CD4-positive, CD25-positive, alpha-beta regulatory T cell (primary cell): ENCODE results near the gene CYP2D6. TPM values are rescaled to one million over a fixed set of nuclear protein-coding genes. Genes with fewer than 3 reads are reported as not detected.
"Not testable (repeated sequence)": the region's sequence is repeated elsewhere in the genome, so short reads cannot be mapped to it uniquely, and the experiment has no call there.

Source experiments
- ATAC-seq, 2 donors: fragments of 150-1000 bp; cut with Tn5 transposase; one replicate each; pipeline ENCODE4 v1.10.0; 2021; ENCODE audit warnings: low read depth in 2 of 2, moderate number of reproducible peaks in 2 of 2, moderate library complexity in 1 of 2
- DNase-seq, 3 donors: peaks; one replicate each; pipeline versions ENCODE4 v3.0.0 to v3.0.0-alpha.2; 2012 to 2022; ENCODE audit warnings: mixed read lengths in 1 of 3
- H3K27ac ChIP-seq: one replicate; pipeline ENCODE4 v1.7.0; 2013; ENCODE audit warnings: mild to moderate bottlenecking, low read length; ENCODE audit not compliant: insufficient read depth, poor library complexity, severe bottlenecking
- H3K27me3 ChIP-seq: one replicate; pipeline ENCODE4 v1.7.0; 2013; ENCODE audit warnings: low read length; ENCODE audit not compliant: control insufficient read depth, insufficient read depth
- H3K36me3 ChIP-seq: one replicate; pipeline ENCODE4 v1.7.0; 2013; ENCODE audit warnings: mild to moderate bottlenecking, low read length, moderate library complexity; ENCODE audit not compliant: control insufficient read depth, insufficient read depth
- H3K4me1 ChIP-seq: 2 replicates; pipeline ENCODE4 v1.7.0; 2013; ENCODE audit warnings: mild to moderate bottlenecking, low read length; ENCODE audit not compliant: insufficient read depth, control insufficient read depth, poor library complexity, severe bottlenecking
- H3K4me3 ChIP-seq: one replicate; pipeline ENCODE4 v1.7.0; 2013; ENCODE audit warnings: low read depth, mild to moderate bottlenecking, low read length, moderate library complexity
- H3K9me3 ChIP-seq, 2 experiments: 1 replicate in 1 of 2; 2 replicates in 1 of 2; pipeline ENCODE4 v1.7.0; 2013; ENCODE audit warnings: low read length in 2 of 2, mild to moderate bottlenecking in 1 of 2, moderate library complexity in 1 of 2; ENCODE audit not compliant: control insufficient read depth in 2 of 2
- H3K27ac Mint-ChIP-seq, 3 donors: one replicate each; pipeline ENCODE4 v1.8.0; 2020 to 2022; ENCODE audit warnings: mild to moderate bottlenecking in 3 of 3, mixed read lengths in 3 of 3, moderate library complexity in 2 of 3
- H3K27me3 Mint-ChIP-seq: one replicate; pipeline ENCODE4 v1.8.0; 2022; ENCODE audit warnings: mild to moderate bottlenecking, mixed read lengths
- H3K36me3 Mint-ChIP-seq: one replicate; pipeline ENCODE4 v1.8.0; 2020; ENCODE audit warnings: mixed read lengths
- H3K4me1 Mint-ChIP-seq, 4 donors: one replicate each; pipeline ENCODE4 v1.8.0; 2020 to 2022; ENCODE audit warnings: mixed read lengths in 4 of 4, mild to moderate bottlenecking in 1 of 4
- H3K4me3 Mint-ChIP-seq, 4 donors: one replicate each; pipeline ENCODE4 v1.8.0; 2020 to 2022; ENCODE audit warnings: mild to moderate bottlenecking in 4 of 4, mixed read lengths in 4 of 4, moderate library complexity in 3 of 4
- H3K9me3 Mint-ChIP-seq, 7 donors: one replicate each; pipeline ENCODE4 v1.8.0; 2020 to 2022; ENCODE audit warnings: mixed read lengths in 7 of 7, mild to moderate bottlenecking in 3 of 7, moderate library complexity in 2 of 7
- polyA plus RNA-seq, 4 donors: library from polyadenylated mRNA; unstranded; fragments of 300-500 nt; fragmentation: Illumina TruSeq; gene quantifications; one replicate each; pipeline ENCODE4 v1.2.3, GENCODE V29; 2021
- total RNA-seq: library from RNA; stranded (reverse); gene quantifications from one replicate; pipeline ENCODE4 v1.2.3, GENCODE V29; 2022

Gene CYP2D6
- total and polyA plus RNA-seq, 5 donors from 2014 or later: 0.17 to 9.0 (median 0.26) TPM; not detected in 2

DNA sequence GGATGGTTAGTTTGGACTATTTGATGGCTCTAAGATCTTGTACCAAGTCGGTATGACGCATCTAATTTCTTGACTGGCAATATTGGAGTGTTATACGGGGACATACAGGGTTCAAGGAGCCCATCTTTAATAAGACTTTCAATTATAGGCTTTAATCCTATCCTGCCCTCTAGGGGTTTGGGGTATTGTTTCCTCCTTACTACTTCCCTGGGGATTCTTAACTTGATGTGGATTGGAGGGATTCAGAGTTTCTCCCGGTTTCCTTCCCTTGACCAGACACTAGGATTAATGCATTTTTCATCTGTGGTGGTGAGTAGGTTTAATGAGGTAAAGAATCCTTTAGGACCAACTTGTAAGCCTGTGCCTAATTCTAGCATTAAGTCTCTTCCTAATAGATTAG lies 18.8 kb downstream of the CYP2D6 start:
- H3K27me3 ChIP-seq: no peaks in the 10 kb centered on the region
- H3K36me3 ChIP-seq: no peaks in the 10 kb centered on the region
- H3K4me1 Mint-ChIP-seq: peaks cover 0 to 6% (median 2%) of the 10 kb centered on the region in 4 donors
- DNase-seq: no peak
- peak overlapping the region in 1 of 3 donors; percentile 72 for H3K27ac Mint-ChIP-seq
- H3K27ac ChIP-seq: no peak overlapping the region
- peaks cover 12% of the 10 kb centered on the region for H3K36me3 Mint-ChIP-seq
- no peak overlapping the region for H3K4me3 Mint-ChIP-seq
- ATAC-seq: no peak
- no peak overlapping the region for H3K4me3 ChIP-seq
- H3K4me1 ChIP-seq: no peaks in the 10 kb centered on the region
- H3K9me3 Mint-ChIP-seq: peaks cover 0 to 20% (median 4%) of the 10 kb centered on the region in 7 donors
- H3K9me3 ChIP-seq: peaks cover 8 to 19% of the 10 kb centered on the region in 2 experiments
- H3K27me3 Mint-ChIP-seq: no peaks in the 10 kb centered on the region

DNA sequence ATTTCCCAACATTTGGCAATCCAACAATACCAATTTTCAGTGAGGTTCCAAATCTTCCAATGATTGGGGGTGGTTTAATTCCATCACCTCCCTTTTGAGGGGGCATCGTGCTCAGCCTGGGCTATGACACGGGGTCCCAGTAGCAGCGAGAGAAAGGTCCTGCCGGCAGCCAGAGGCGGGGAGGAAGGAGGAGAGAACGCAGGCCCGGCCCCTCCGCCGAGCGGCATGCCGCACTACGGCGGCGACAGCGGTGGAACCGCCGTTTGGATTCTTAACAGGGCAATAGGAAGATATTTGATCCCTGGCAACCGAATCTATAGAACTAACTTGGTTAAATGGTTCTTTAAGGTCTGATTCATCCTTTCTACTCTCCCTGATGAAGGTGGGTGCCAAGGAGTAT lies 21.8 kb downstream of the CYP2D6 start:
- Histone ChIP-seq H3K4me3 (no peak overlapping the region), H3K4me1 (no peaks in the 10 kb centered on the region), H3K27me3 (no peaks in the 10 kb centered on the region), H3K27ac (no peak overlapping the region), H3K9me3 (peaks cover 11 to 20% of the 10 kb centered on the region in 2 experiments), H3K36me3 (no peaks in the 10 kb centered on the region)
- no peak overlapping the region for H3K27ac Mint-ChIP-seq
- H3K4me1 Mint-ChIP-seq: peaks cover 0 to 6% (median 2%) of the 10 kb centered on the region in 4 donors
- no peak for ATAC-seq
- no peak overlapping the region for H3K4me3 Mint-ChIP-seq
- H3K9me3 Mint-ChIP-seq: peaks cover 0 to 11% (median 0%) of the 10 kb centered on the region in 7 donors
- H3K36me3 Mint-ChIP-seq: no peaks in the 10 kb centered on the region
- no peak for DNase-seq
- H3K27me3 Mint-ChIP-seq: no peaks in the 10 kb centered on the region

DNA sequence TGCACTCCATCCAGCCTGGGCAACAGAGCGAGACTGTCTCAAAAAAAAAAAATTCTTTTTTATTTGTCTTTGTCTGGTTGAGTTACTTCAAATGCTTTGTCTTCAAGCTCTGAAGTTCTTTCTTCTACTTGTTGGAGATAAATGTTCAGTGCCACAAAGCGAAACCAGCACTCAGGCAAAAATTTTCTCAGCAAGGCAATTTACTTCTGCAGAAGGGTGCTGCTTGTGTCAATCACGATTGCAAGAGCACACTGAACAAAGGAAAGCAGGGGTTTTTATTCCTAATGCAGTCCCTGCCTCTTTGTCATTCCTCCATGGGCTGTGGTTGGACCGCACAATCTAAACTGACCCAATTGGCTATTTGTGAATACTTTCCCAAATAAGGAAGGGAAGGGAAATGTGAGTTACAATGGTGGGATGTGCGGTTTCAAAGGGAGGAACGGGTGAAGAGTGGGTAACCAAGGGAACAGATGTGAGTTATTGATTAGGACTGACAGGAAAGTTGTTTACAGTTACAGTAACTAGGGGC lies 26.2 kb downstream of the CYP2D6 start:
- not testable (repeated sequence) for H3K4me3 Mint-ChIP-seq, H3K4me3 ChIP-seq, H3K27ac Mint-ChIP-seq, H3K27ac ChIP-seq, ATAC-seq, H3K4me1 ChIP-seq, H3K36me3 Mint-ChIP-seq, DNase-seq, H3K36me3 ChIP-seq, H3K4me1 Mint-ChIP-seq, H3K27me3 ChIP-seq, H3K27me3 Mint-ChIP-seq
- peaks cover 0 to 37% (median 3%) of the 10 kb centered on the region in 7 donors for H3K9me3 Mint-ChIP-seq
- H3K9me3 ChIP-seq: peaks cover 31 to 47% of the 10 kb centered on the region in 2 experiments

DNA sequence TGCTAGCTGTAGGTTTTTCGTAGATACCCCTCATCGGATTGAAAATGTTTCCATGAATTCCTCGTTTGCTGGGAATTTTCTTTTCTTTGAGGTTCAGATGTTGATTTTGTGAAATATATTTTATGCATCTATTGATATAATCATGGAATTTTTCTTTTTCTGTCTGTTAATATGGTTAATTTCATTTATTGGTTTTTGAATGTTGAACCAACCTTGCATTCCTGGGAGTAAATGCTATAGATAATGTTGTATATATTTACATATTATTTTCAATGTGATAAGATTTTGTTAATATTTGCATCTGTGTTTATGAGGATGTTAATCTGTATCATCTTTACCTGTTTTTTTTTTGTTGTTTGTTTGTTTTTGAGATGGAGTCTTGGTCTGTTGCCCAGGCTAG lies 29.4 kb downstream of the CYP2D6 start:
- no peaks in the 10 kb centered on the region for H3K27me3 ChIP-seq
- Mint-ChIP-seq H3K4me3 (no peak overlapping the region), H3K27me3 (no peaks in the 10 kb centered on the region), H3K9me3 (peaks cover 0 to 40% (median 3%) of the 10 kb centered on the region in 7 donors), H3K36me3 (peaks cover 19% of the 10 kb centered on the region), H3K27ac (no peak overlapping the region), H3K4me1 (peaks cover 0 to 5% (median 0%) of the 10 kb centered on the region in 4 donors)
- no peak overlapping the region for H3K4me3 ChIP-seq
- ATAC-seq (no peak), DNase-seq (no peak)
- no peak overlapping the region for H3K27ac ChIP-seq
- no peaks in the 10 kb centered on the region for H3K4me1 ChIP-seq
- peaks cover 2% of the 10 kb centered on the region for H3K36me3 ChIP-seq
- H3K9me3 ChIP-seq: peaks cover 31 to 47% of the 10 kb centered on the region in 2 experiments

DNA sequence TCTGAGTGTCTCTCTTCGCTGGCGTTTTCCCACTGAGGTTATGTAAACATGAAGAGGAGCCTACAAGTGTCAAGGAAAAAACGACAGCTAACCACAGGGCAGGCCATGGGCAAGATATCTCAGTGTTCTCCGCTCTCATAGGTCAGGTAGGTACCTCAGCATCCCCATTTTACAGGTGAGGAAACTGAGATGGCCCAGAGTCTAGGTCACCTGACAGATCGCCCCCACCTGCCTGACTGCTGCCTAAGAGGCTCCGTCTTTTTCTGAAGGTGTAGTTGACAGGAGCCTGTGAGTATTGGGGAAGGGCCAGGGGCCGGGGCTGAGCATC lies 39.2 kb downstream of the CYP2D6 start:
- Histone ChIP-seq H3K4me3 (peak overlapping the region; percentile 87), H3K36me3 (peaks cover 9% of the 10 kb centered on the region), H3K4me1 (peaks cover 27% of the 10 kb centered on the region), H3K9me3 (no peaks in the 10 kb centered on the region), H3K27ac (peak overlapping the region; percentile 98), H3K27me3 (no peaks in the 10 kb centered on the region)
- Mint-ChIP-seq H3K4me3 (peak overlapping the region; percentile 98 to 99 (median 99)), H3K4me1 (peaks cover 15 to 46% (median 21%) of the 10 kb centered on the region in 4 donors), H3K27ac (peak overlapping the region; percentile 95 to 100 (median 99)), H3K36me3 (peaks cover 19% of the 10 kb centered on the region), H3K27me3 (no peaks in the 10 kb centered on the region), H3K9me3 (no peaks in the 10 kb centered on the region)
- ATAC-seq: no peak
- DNase-seq: peak in 1 of 3 donors; percentile 33

DNA sequence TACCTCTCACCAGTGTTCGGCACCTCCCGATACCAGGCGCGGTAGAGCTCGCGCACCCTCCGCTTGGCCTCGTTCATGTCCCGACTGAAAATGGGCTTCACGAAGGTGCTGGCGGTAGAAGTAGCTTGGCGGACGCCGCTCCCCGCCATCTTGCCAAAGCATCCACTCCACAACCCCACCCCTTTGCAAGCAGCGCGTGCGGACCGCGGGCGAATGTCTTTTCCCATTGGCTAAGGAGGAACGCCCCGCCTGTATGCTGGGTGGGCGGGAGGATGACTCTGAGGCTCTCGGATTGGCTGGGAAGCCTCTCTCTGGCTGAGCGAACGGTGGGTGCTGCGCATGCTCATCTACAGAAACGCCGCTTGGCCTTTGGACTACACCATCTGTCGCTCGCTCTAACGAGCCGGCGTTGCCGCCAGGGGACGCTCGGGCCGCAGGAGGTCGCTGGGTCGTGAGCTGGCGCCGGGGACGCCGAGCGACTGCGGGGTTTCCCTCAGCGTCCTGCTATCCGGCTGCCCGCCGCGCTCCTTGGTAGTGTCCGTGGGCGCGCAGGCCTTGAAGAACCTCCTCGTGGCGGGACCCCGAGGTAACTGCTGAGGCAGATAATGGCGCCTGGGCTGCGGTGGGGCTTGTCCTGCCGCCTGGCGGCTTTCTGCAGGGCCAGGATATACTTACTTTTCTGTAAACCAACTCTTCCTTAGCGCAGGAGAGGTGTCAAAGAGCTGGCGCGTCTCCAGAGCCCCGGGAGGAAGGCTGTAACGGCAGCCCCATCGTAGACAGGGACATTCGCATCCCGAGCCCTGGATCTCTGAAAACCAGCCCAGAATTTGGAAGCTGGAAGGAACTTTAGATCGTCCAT lies 39.8 kb downstream of the CYP2D6 start, which contains the start of gene NDUFA6:
Gene NDUFA6, minus strand, starts transcription at position 177 of the 859 bp plus-strand sequence. Its CDS starts 28 bp downstream, at position 149.
- Histone ChIP-seq H3K27me3 (no peaks in the 10 kb centered on the region), H3K36me3 (peaks cover 15% of the 10 kb centered on the region), H3K9me3 (no peaks in the 10 kb centered on the region), H3K27ac (peak within 1 kb of the TSS; percentile 98), H3K4me3 (peak within 1 kb of the TSS; percentile 87), H3K4me1 (peaks cover 27% of the 10 kb centered on the region)
- H3K4me3 Mint-ChIP-seq: peak within 1 kb of the TSS; percentile 98 to 99 (median 99)
- peaks cover 21% of the 10 kb centered on the region for H3K36me3 Mint-ChIP-seq
- H3K9me3 Mint-ChIP-seq: no peaks in the 10 kb centered on the region
- DNase-seq: peak; percentile 98 to 99 (median 99)
- peak; percentile 90 to 93 for ATAC-seq
- H3K4me1 Mint-ChIP-seq: peaks cover 15 to 52% (median 23%) of the 10 kb centered on the region in 4 donors
- H3K27me3 Mint-ChIP-seq: no peaks in the 10 kb centered on the region
- H3K27ac Mint-ChIP-seq: peak within 1 kb of the TSS; percentile 95 to 100 (median 99)

DNA sequence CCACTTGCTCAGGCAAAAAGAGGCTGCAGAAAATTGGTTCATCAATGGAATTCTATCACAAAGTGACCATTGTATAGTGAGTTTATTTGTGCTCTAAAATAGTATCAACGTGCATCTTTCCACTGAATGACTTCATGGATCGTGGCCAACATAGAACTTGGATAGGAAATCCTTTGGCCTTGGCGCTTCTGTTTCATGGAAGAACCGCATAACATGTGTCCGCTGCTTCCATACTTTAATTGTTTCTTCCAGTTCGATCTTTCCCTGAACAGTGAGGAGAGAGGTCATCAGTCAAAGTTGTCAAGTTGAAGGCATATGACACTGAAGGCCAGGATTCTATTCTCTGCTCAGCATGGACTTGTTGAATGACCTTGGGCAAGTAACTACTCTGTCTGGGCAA lies 44.6 kb downstream of the CYP2D6 start:
- no peaks in the 10 kb centered on the region for H3K27me3 Mint-ChIP-seq
- H3K4me1 Mint-ChIP-seq: peaks cover 15 to 63% (median 33%) of the 10 kb centered on the region in 4 donors
- H3K9me3 ChIP-seq: no peaks in the 10 kb centered on the region
- H3K27ac ChIP-seq: no peak overlapping the region
- H3K4me3 ChIP-seq: no peak overlapping the region
- no peak for DNase-seq
- peak overlapping the region in 1 of 3 donors; percentile 32 for H3K27ac Mint-ChIP-seq
- no peaks in the 10 kb centered on the region for H3K27me3 ChIP-seq
- peak overlapping the region in 1 of 4 donors; percentile 60 for H3K4me3 Mint-ChIP-seq
- peaks cover 46% of the 10 kb centered on the region for H3K36me3 ChIP-seq
- no peaks in the 10 kb centered on the region for H3K9me3 Mint-ChIP-seq
- no peak for ATAC-seq
- peaks cover 18% of the 10 kb centered on the region for H3K4me1 ChIP-seq
- peaks cover 40% of the 10 kb centered on the region for H3K36me3 Mint-ChIP-seq
